Prostate gland (tissue), 2 donors: ENCODE data around the gene SNRNP48.

Experiments
- CTCF ChIP-seq, 4 experiments: fragments of 200-600 bp in 2 of 4; fragments of 450-650 bp in 2 of 4; sonication (generic) in 2 of 4; IDR thresholded peaks; 1 replicate in 3 of 4; 2 replicates in 1 of 4; pipeline ENCODE4 v1.5.1; 2016 to 2019; ENCODE audit warnings: antibody characterized with exemption in 4 of 4, mild to moderate bottlenecking in 2 of 4, moderate library complexity in 2 of 4
- POLR2A ChIP-seq: fragments of 450-650 bp; IDR thresholded peaks from one replicate; pipeline ENCODE4 v1.6.1; 2016; ENCODE audit warnings: antibody characterized with exemption, mild to moderate bottlenecking

- TF ChIP-seq POLR2A (no peak), CTCF (IDR thresholded peaks at IDR 0.05) (no peak)
These were observed 1.8 kb downstream of the SNRNP48 start for GRCh38 chr6:7591770-7592169.
